HG03097 (cell line): ENCODE data around the gene GPR15.

Experiments used
- ATAC-seq: cut with Tn5 transposase; IDR thresholded peaks from one replicate; pipeline ENCODE4 v1.9.1; 2021; ENCODE audit not compliant: unreplicated experiment, low FRiP score

Gene GPR15

DNA sequence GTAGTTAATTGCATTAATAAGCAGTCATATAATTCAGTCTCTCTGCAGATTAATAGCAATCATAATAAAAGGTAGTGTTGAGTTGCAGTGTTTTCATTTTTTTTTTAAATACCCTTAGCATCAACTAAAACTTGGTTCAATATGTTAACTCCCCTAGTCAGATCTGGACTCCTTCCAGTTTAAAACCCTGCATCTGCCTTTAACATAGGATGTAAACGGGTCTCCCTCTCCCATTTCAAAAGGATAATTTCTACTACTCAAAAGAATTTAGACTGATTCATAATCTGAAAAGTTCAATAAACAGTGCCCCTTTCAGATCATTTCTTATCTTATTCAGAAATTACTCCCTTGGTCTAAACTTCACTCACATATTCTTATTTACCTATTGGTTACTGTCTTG, 50.3 kb downstream of the GPR15 start:
- no peak for ATAC-seq

- ATAC-seq: no peak
These were observed 52.0 kb downstream of the GPR15 start for GRCh38 chr3:98583766-98584165.
